Measurements from ENCODE around the gene VWA5B1.

Gene VWA5B1

DNA sequence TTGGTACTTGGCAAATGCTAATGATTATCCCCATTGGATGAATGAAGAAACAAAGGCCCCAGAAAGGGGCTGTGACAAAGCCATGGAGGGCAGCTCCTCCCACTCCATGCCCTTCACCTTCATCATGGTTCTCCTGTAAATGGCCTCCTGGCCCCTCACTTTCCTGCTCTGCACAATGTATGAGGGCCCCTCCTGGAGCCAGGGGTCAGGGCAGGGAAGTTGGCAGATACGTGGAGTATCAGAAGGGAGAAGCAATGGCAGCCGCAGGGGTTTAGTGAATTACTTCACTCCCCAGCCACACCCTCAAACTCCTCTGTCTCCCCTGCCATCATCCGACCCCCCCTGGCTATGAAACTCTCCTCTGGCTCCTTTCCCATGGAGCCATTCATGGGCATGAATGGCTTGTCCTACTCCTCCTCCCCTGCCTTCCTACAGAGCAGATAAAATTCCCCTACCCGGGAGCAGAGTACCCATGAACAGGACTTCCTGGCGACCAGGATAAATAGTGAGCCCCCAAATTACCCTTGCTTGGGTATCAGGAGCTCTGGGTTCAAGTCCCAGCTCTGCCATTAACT lies 109.0 kb downstream of the VWA5B1 start:
- no peaks in the 10 kb centered on the region for H3K36me3 Mint-ChIP-seq (ENCODE audit: low read depth)
- no peak overlapping the region for H3K4me3 Mint-ChIP-seq
- no peaks in the 10 kb centered on the region for H3K4me1 Mint-ChIP-seq (ENCODE audit: low read depth)
- intact Hi-C loops (cut with micrococcal nuclease) = no loop called here
- peaks cover 2% of the 10 kb centered on the region for H3K9me3 Mint-ChIP-seq
- H3K27me3 Mint-ChIP-seq = peaks cover 39% of the 10 kb centered on the region
- H3K27ac Mint-ChIP-seq = no peak overlapping the region

DNA sequence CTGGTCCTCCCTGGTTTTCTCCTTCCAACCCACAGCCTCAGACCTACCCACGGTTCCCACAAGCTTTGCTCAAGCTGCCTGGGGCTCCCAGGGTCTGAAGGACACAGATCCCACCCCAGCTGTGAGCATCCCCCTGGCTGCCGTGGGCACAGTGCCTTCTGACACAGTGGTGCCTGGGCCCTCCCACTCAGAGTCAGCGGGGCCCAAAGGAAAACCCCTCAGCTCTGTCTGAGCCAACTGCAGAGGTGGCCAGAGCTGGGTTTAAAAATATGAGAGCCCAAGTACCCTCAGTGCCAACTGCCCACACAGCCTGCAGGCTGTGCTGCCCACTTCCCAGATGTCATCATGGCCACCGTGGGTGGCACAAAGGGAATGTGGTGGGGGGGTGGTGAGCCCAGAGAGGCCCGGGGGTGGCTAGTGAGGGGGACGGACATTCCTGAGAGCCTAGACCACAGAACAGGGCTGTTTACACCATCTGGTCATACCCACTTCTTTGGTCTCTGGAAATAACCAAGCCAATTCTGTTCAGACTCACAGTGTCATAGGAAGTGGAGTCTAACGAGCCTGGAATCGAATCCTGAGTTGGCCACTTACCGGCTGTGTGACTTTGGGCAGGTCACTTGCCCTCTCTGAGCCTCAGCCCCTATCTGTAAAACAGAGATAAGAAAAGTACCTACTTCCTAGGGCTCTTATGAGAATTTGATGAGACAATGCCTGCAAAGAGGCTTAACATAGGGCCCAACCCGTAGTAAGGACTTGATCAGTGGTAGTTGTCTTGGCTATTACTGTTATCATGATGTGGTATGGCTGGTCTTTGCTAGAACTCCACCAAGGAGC lies 109.9 kb downstream of the VWA5B1 start:
- Mint-ChIP-seq H3K27me3 (peaks cover 45% of the 10 kb centered on the region), H3K36me3 (ENCODE audit: low read depth) (no peaks in the 10 kb centered on the region), H3K4me3 (no peak overlapping the region), H3K9me3 (no peaks in the 10 kb centered on the region), H3K27ac (no peak overlapping the region), H3K4me1 (ENCODE audit: low read depth) (no peaks in the 10 kb centered on the region)
- intact Hi-C loops (cut with micrococcal nuclease) = no loop called here

DNA sequence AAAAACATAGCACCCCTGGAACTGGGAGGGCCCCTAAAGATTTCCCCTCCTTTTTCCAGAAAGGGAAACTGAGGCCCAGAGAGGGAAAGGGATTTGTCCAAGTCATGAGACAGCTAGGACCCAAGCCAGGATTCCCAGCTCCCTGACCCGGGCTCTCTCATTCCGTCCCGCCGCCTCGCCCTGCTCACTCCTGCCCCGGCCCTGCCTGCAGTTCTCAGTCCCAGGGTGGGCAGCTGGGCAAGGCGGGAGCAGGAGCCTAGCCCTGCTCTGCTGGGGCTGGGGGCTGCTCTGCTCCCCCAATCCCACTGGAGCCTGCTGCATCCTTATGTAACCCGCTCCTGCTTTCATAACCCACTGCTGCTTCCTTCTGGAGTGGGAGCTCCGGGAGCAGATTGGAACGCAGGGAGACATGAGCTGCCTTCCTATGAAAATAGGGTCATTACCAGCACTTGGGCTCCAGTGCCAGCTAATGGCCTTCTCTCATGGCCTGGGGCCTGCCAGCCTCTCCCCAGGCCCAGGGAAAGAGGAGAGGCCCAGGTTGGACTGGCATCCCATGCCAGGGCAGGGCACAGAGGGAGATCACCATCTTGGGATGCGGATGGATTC lies 110.8 kb downstream of the VWA5B1 start:
- intact Hi-C loops (cut with micrococcal nuclease) = no loop called here
- H3K4me3 Mint-ChIP-seq = no peak overlapping the region
- no peaks in the 10 kb centered on the region for H3K4me1 Mint-ChIP-seq (ENCODE audit: low read depth)
- H3K9me3 Mint-ChIP-seq = no peaks in the 10 kb centered on the region
- no peaks in the 10 kb centered on the region for H3K36me3 Mint-ChIP-seq (ENCODE audit: low read depth)
- H3K27ac Mint-ChIP-seq = no peak overlapping the region
- H3K27me3 Mint-ChIP-seq = peaks cover 54% of the 10 kb centered on the region

DNA sequence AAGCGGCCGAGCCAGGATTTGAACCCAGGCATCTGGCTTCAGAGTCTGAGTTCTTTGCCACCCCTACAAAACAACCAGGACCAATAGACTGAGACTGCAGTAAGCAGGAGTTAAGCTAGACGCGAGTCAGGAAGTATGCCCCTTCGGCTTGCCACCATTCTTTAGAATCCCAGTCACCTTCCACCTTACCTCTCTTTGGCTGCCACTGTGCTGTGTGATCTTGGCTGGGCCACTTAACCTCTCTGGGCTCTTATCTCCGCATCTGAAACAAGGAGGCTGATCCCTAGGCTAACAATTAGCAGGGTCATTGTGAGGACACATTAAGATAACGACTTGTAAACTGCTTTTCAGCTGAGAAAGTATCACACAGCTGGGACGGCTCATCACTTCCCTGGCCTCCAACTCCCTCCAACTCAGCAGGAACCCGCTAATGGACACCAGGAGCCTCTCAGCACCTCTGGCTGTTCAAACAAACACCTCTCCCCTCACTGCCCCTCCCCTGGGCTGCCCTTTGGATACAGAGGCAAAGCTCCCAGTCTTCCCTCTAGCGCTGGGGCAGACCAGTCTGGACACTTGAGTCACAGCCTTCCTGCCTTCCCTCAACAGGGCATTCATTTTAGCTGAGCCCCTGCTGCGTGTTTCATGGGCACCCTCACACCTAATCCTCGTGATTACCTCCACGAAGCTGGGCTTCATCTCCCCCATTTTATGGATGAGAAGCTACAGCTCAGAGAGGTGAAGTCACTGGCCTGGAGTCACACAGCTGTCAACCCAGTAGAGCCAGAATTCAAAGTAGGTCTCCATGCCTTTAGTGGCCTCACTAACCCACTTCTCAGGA lies 112.1 kb downstream of the VWA5B1 start:
- intact Hi-C loops (cut with micrococcal nuclease) = no loop called here
- Mint-ChIP-seq H3K27me3 (peaks cover 56% of the 10 kb centered on the region), H3K4me1 (ENCODE audit: low read depth) (no peaks in the 10 kb centered on the region)

DNA sequence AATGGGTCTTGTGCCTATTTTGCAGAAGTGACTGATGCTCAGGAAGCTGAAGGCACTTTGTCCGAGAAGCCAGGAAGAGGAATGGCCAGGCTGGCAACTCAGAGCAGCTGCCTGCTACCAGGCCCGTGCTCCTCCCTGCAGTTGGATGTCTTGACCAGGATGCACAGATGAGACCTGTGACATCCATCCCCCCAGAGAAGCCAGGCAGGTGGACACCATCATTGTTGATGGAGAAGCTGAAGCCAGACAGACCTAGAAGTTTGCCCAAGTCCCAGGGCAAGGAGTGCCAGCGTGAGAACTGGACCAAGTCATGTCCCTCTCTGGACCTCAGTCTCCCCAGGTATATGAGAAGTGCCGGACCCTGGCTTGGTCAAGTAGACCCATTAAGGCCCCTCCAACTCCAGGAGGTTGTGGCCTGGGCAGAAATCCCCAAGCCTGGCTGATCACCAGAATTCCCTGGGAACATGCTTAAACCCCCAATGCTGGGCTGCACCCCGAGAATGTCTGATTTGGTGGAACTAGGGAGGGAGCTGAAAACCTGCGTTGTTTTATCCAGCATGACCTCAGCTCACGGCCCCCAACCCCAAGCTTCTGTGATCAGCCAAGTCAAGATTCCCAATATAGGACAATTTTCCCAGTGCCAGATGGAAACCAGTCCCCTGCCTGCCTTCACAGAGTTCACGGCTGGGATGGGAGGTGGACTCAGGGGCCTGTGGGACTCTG lies 112.9 kb downstream of the VWA5B1 start:
- no peaks in the 10 kb centered on the region for H3K9me3 Mint-ChIP-seq
- H3K36me3 Mint-ChIP-seq (ENCODE audit: low read depth) = no peaks in the 10 kb centered on the region
- intact Hi-C loops (cut with micrococcal nuclease) = no loop called here
- H3K4me3 Mint-ChIP-seq = no peak overlapping the region
- no peak overlapping the region for H3K27ac Mint-ChIP-seq
- H3K27me3 Mint-ChIP-seq = peaks cover 52% of the 10 kb centered on the region
- no peaks in the 10 kb centered on the region for H3K4me1 Mint-ChIP-seq (ENCODE audit: low read depth)

More for the DNA sequence above, 112.1 kb downstream of the VWA5B1 start:
- no peaks in the 10 kb centered on the region for H3K36me3 Mint-ChIP-seq (ENCODE audit: low read depth)
- H3K9me3 Mint-ChIP-seq = no peaks in the 10 kb centered on the region
- H3K4me3 Mint-ChIP-seq = no peak overlapping the region
- H3K27ac Mint-ChIP-seq = no peak overlapping the region

DNA sequence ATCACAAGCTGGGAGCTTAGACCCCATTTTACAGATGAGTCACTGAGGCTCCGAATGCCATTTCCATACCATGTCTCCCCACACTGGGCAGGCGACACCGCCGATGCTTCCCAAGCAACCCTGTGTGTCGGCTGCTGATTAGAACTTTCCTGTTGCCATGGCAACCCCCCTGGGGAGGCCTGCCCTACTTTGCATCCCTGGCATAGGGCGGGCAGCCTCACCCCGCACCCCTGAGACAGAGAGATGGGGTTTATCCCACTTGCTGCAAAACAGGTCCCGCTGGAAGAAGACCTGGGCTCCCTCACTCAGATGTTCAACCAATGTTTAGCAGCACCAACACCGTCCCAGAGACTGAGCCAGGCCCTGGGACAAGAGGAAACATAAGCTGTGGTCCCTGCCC lies 113.8 kb downstream of the VWA5B1 start:
- Mint-ChIP-seq H3K4me3 (no peak overlapping the region), H3K36me3 (ENCODE audit: low read depth) (no peaks in the 10 kb centered on the region), H3K9me3 (no peaks in the 10 kb centered on the region), H3K27ac (no peak overlapping the region), H3K27me3 (peaks cover 50% of the 10 kb centered on the region), H3K4me1 (ENCODE audit: low read depth) (no peaks in the 10 kb centered on the region)
- intact Hi-C loops (cut with micrococcal nuclease) = no loop called here
